Astrocyte (in vitro differentiated cells and primary cell): Measurements from ENCODE around the gene FDX1.
"Not testable (repeated sequence)": the region's sequence is repeated elsewhere in the genome, so short reads cannot be mapped to it uniquely, and the experiment has no call there.

Source experiments
- EZH2 ChIP-seq: IDR thresholded peaks from 2 replicates; pipeline ENCODE4 v1.6.1; 2012; ENCODE audit warnings: mild to moderate bottlenecking, low read length, inconsistent platforms; ENCODE audit not compliant: insufficient read depth
- TF ChIP-seq, protein P1 (sequence below): IDR thresholded peaks from 2 replicates; pipeline ENCODE4 v1.5.1; 2011; ENCODE audit warnings: low read depth, mild to moderate bottlenecking, inconsistent platforms, low read length, moderate library complexity; ENCODE audit not compliant: insufficient read depth

- TF ChIP-seq, protein P1, sequence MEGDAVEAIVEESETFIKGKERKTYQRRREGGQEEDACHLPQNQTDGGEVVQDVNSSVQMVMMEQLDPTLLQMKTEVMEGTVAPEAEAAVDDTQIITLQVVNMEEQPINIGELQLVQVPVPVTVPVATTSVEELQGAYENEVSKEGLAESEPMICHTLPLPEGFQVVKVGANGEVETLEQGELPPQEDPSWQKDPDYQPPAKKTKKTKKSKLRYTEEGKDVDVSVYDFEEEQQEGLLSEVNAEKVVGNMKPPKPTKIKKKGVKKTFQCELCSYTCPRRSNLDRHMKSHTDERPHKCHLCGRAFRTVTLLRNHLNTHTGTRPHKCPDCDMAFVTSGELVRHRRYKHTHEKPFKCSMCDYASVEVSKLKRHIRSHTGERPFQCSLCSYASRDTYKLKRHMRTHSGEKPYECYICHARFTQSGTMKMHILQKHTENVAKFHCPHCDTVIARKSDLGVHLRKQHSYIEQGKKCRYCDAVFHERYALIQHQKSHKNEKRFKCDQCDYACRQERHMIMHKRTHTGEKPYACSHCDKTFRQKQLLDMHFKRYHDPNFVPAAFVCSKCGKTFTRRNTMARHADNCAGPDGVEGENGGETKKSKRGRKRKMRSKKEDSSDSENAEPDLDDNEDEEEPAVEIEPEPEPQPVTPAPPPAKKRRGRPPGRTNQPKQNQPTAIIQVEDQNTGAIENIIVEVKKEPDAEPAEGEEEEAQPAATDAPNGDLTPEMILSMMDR, result not testable (repeated sequence)
- TF ChIP-seq EZH2, result not testable (repeated sequence)
Measured at GRCh38 chr11:110405636-110406035, 24.1 kb upstream of the FDX1 start.
